H1 (cell line): ENCODE measurements around the gene GRB7. TPM values are rescaled to one million over a fixed set of nuclear protein-coding genes. Genes with fewer than 3 reads are reported as not detected.

Experiments
- ASH2L ChIP-seq: fragments of 200-600, 300-600 bp; sonication (generic); IDR thresholded peaks from one replicate; pipeline ENCODE4 v1.7.1; 2017; ENCODE audit warnings: low read length
- BACH1 ChIP-seq: IDR thresholded peaks from 2 replicates; pipeline ENCODE4 v1.6.1; 2012; ENCODE audit warnings: low read length, improper control_type of control experiment
- CBX5 ChIP-seq: fragments of 300-800, 300-1000 bp; sonication (generic); IDR thresholded peaks from 2 replicates; pipeline ENCODE4 v1.7.1; 2016; ENCODE audit warnings: antibody characterized with exemption, low read length, low read depth
- CHD1 ChIP-seq: IDR thresholded peaks from 2 replicates; pipeline ENCODE4 v1.6.1; 2012; ENCODE audit warnings: low read depth, low read length, improper control_type of control experiment
- CHD2 ChIP-seq: IDR thresholded peaks from 2 replicates; pipeline ENCODE4 v1.6.1; 2012; ENCODE audit warnings: low read length, improper control_type of control experiment
- CREB1 ChIP-seq: IDR thresholded peaks from 2 replicates; pipeline ENCODE4 v1.6.1; 2012; ENCODE audit warnings: inconsistent platforms
- FOSL1 ChIP-seq: IDR thresholded peaks from 2 replicates; pipeline ENCODE4 v1.6.1; 2011; ENCODE audit warnings: mild to moderate bottlenecking, low read depth, low read length, moderate library complexity; ENCODE audit not compliant: insufficient read depth
- GABPA ChIP-seq: IDR thresholded peaks from 2 replicates; pipeline ENCODE4 v1.6.1; 2011; ENCODE audit warnings: mild to moderate bottlenecking, low read length, moderate library complexity, borderline replicate concordance; ENCODE audit not compliant: insufficient read depth
- KDM1A ChIP-seq: fragments of 200-600, 300-600 bp; sonication (generic); IDR thresholded peaks from 2 replicates; pipeline ENCODE4 v1.7.1; 2016; ENCODE audit warnings: mild to moderate bottlenecking, low read length, borderline replicate concordance
- NANOG ChIP-seq: IDR thresholded peaks from 2 replicates; pipeline ENCODE4 v1.6.1; 2011; ENCODE audit warnings: low read length, low read depth, mild to moderate bottlenecking, inconsistent platforms; ENCODE audit not compliant: insufficient read depth, poor library complexity, severe bottlenecking
- NRF1 ChIP-seq: IDR thresholded peaks from 2 replicates; pipeline ENCODE4 v1.6.1; 2011; ENCODE audit warnings: mild to moderate bottlenecking, low read depth, low read length, improper control_type of control experiment
- POLR2A ChIP-seq, 2 experiments: IDR thresholded peaks; 1 replicate in 1 of 2; 2 replicates in 1 of 2; pipeline ENCODE4 v1.6.1; 2011; ENCODE audit warnings: low read depth in 2 of 2, low read length in 2 of 2, mild to moderate bottlenecking in 2 of 2; ENCODE audit errors: control extremely low read depth in 1 of 2
- RAD21 ChIP-seq, 2 experiments: IDR thresholded peaks in 1 of 2; conservative IDR thresholded peaks in 1 of 2; 2 replicates each; pipeline ENCODE4 v1.6.1; 2011; ENCODE audit warnings: low read depth in 2 of 2, low read length in 2 of 2, improper control_type of control experiment in 1 of 2, inconsistent platforms in 1 of 2, mild to moderate bottlenecking in 1 of 2, moderate library complexity in 1 of 2
- SP4 ChIP-seq: IDR thresholded peaks from 2 replicates; pipeline ENCODE4 v1.6.1; 2012; ENCODE audit warnings: low read length, inconsistent platforms
- SRF ChIP-seq: IDR thresholded peaks from 2 replicates; pipeline ENCODE4 v1.6.1; 2011; ENCODE audit warnings: mild to moderate bottlenecking, low read depth, low read length, moderate library complexity
- TBP ChIP-seq: IDR thresholded peaks from 2 replicates; pipeline ENCODE4 v1.6.1; 2011; ENCODE audit warnings: low read depth, low read length, improper control_type of control experiment
- TEAD4 ChIP-seq: IDR thresholded peaks from 2 replicates; pipeline ENCODE4 v1.6.1; 2012; ENCODE audit warnings: low read depth, low read length, inconsistent platforms, mixed read lengths
- polyA plus RNA-seq, 7 experiments: library from polyadenylated mRNA; depleted of rRNA in 3 of 7; stranded (reverse) in 5 of 7; unstranded in 2 of 7; fragments of >200 nt in 5 of 7; fragments of 200-250 nt in 2 of 7; gene quantifications; 1 replicate in 5 of 7; 2 replicates in 1 of 7; 4 replicates in 1 of 7; pipeline versions ENCODE4 v1.2.1 to v1.2.3, GENCODE V29; 2011 to 2013; ENCODE audit warnings: missing spikeins in 2 of 7, mixed read lengths in 2 of 7
- total RNA-seq: library from RNA; stranded (reverse); fragmentation: NEBNext Ultra II Directional; extraction: Animal tissue kit (Norgen Biotek cat#: 25700); gene quantifications from 2 replicates; pipeline ENCODE4 v1.2.1, GENCODE V29; 2021
- TF ChIP-seq, protein P1 (sequence below), 3 experiments: IDR thresholded peaks; 1 replicate in 2 of 3; 2 replicates in 1 of 3; pipeline versions ENCODE4 v1.5.1 to v1.6.1; 2011; ENCODE audit warnings: low read length in 3 of 3, mild to moderate bottlenecking in 3 of 3, inconsistent platforms in 2 of 3, low read depth in 1 of 3, moderate library complexity in 1 of 3; ENCODE audit not compliant: insufficient read depth in 1 of 3; ENCODE audit errors: control extremely low read depth in 1 of 3
- TF ChIP-seq, protein P2 (sequence below): IDR thresholded peaks from 2 replicates; pipeline ENCODE4 v1.6.1; 2012; ENCODE audit warnings: inconsistent platforms
- TF ChIP-seq, protein P3 (sequence below): IDR thresholded peaks from 2 replicates; pipeline ENCODE4 v1.6.1; 2012; ENCODE audit warnings: low read length, inconsistent platforms

Gene GRB7
- total and polyA plus RNA-seq, 2 of the 8 experiments (the other 6 are each of a cell fraction or from before 2014, with no cell fraction given): 32.2 to 41.5 TPM

GRCh38 chr17:39704821-39705551 lies 32.8 kb upstream of the GRB7 start (continued):
- TF ChIP-seq, protein P1, sequence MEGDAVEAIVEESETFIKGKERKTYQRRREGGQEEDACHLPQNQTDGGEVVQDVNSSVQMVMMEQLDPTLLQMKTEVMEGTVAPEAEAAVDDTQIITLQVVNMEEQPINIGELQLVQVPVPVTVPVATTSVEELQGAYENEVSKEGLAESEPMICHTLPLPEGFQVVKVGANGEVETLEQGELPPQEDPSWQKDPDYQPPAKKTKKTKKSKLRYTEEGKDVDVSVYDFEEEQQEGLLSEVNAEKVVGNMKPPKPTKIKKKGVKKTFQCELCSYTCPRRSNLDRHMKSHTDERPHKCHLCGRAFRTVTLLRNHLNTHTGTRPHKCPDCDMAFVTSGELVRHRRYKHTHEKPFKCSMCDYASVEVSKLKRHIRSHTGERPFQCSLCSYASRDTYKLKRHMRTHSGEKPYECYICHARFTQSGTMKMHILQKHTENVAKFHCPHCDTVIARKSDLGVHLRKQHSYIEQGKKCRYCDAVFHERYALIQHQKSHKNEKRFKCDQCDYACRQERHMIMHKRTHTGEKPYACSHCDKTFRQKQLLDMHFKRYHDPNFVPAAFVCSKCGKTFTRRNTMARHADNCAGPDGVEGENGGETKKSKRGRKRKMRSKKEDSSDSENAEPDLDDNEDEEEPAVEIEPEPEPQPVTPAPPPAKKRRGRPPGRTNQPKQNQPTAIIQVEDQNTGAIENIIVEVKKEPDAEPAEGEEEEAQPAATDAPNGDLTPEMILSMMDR (IDR thresholded peaks at IDR 0.05; ENCODE audit: control extremely low read depth in 1 of 3, insufficient read depth in 1 of 3, low read depth in 1 of 3, low read length in 3 of 3): peak in 1 of 3 experiments; percentile 10; a peak in 1 of 4 replicates
- TF ChIP-seq BACH1: no peak
- no peak for TF ChIP-seq CBX5
- TF ChIP-seq, protein P2, sequence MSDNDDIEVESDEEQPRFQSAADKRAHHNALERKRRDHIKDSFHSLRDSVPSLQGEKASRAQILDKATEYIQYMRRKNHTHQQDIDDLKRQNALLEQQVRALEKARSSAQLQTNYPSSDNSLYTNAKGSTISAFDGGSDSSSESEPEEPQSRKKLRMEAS: no peak
- no peak for TF ChIP-seq SP4
- TF ChIP-seq CREB1: 0 out of 2 replicates have a peak, but pooled peaks have one; percentile 24
- no peak for TF ChIP-seq NANOG
- no peak for TF ChIP-seq POLR2A (IDR thresholded peaks at IDR 0.05; ENCODE audit: control extremely low read depth in 1 of 2, low read depth in 2 of 2, low read length in 2 of 2)
- TF ChIP-seq ASH2L: no peak
- peak; percentile 87 for TF ChIP-seq TEAD4
- TF ChIP-seq KDM1A: peak; percentile 9; the same call in 1 of the 2 replicates
- no peak for TF ChIP-seq CHD1
- 0 out of 4 replicates have a peak, but pooled peaks of 1 of the 2 experiments have one; percentile 7 for TF ChIP-seq RAD21 (IDR thresholded peaks at IDR 0.05 in 1 of 2, conservative IDR thresholded peaks at IDR 0.05 in 1 of 2; ENCODE audit: low read depth in 2 of 2, low read length in 2 of 2)
- no peak for TF ChIP-seq GABPA
- TF ChIP-seq NRF1: no peak
- no peak for TF ChIP-seq CHD2
- TF ChIP-seq TBP: no peak
- no peak for TF ChIP-seq FOSL1
- TF ChIP-seq SRF: no peak
- TF ChIP-seq, protein P3, sequence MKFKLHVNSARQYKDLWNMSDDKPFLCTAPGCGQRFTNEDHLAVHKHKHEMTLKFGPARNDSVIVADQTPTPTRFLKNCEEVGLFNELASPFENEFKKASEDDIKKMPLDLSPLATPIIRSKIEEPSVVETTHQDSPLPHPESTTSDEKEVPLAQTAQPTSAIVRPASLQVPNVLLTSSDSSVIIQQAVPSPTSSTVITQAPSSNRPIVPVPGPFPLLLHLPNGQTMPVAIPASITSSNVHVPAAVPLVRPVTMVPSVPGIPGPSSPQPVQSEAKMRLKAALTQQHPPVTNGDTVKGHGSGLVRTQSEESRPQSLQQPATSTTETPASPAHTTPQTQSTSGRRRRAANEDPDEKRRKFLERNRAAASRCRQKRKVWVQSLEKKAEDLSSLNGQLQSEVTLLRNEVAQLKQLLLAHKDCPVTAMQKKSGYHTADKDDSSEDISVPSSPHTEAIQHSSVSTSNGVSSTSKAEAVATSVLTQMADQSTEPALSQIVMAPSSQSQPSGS: no peak
